ENCODE results near the gene PIGS.

DNA sequence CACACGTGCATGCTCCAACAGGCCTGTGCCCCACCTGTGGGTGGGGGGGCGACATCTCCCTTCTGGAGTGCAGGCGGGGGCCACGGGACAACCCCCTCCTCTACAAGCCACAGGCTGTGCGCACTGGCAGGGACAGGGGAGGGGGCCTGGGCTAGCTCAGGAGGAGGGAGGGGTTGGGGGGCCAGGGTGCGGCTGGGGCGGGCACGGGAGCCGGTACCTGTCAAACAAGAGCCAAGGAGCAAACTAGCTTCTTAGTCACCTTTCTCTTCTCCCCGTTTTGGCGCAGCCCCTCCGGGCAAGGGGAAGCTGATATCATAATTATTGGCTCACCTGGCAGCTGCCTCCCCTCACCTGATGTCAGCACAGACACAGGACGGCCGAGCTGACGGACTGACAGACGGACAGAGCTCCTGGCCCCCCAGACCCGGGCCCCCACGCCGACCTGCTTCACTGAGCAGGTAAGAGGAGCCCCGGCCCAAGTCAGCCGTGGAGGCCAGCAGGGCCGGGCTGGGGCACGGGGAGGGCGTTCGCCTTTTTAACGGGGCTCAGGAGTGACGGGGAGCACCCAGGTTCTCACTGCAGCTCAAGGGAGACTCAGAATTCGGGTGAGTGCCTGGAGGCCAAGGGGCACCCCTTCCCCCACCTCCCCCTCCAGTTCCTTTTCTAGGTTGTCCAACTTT, 65.2 kb downstream of the PIGS start, which contains the start of gene FOXN1:
- TF ChIP-seq, protein P1, sequence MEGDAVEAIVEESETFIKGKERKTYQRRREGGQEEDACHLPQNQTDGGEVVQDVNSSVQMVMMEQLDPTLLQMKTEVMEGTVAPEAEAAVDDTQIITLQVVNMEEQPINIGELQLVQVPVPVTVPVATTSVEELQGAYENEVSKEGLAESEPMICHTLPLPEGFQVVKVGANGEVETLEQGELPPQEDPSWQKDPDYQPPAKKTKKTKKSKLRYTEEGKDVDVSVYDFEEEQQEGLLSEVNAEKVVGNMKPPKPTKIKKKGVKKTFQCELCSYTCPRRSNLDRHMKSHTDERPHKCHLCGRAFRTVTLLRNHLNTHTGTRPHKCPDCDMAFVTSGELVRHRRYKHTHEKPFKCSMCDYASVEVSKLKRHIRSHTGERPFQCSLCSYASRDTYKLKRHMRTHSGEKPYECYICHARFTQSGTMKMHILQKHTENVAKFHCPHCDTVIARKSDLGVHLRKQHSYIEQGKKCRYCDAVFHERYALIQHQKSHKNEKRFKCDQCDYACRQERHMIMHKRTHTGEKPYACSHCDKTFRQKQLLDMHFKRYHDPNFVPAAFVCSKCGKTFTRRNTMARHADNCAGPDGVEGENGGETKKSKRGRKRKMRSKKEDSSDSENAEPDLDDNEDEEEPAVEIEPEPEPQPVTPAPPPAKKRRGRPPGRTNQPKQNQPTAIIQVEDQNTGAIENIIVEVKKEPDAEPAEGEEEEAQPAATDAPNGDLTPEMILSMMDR (conservative IDR thresholded peaks at IDR 0.05) = no peak
- no peak for TF ChIP-seq ZFX (IDR thresholded peaks at IDR 0.05)

Data from C4-2B (cell line).